GM18511 (cell line): Measurements from ENCODE around the gene SMPD3.

Source experiments
- ATAC-seq: cut with Tn5 transposase; IDR thresholded peaks from one replicate; pipeline ENCODE4 v1.9.1; 2021; ENCODE audit warnings: mild to moderate bottlenecking, moderate library complexity; ENCODE audit not compliant: unreplicated experiment

Gene SMPD3

DNA sequence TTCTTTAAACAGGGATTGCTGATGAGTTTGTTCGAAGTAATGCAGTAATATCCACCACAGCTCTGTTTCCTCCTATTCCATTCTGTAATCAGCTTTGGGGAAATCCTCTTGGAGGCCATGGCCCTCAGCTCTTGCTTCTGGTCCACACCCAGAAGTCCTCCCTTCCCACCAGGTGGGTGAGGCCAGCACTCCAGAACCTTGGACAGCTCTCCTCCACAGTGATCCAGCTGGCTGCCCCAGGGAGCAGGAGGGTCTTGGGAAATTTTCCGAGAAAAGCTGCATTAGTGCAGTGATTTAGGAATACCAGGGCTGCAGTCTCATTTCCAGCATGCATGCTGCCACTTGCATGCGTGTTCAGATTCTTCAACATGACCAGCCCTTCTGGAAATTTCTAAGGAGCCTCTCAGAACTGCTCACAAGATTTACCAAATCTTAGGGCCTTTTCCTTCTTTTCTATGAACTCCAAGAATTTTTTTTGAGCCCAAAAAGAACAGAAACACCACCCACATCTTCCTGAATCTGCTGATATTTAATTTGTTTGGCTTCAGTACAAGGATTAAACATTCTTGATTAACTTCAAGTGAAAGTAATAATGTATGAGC is 4.2 kb downstream of the SMPD3 start:
- ATAC-seq = no peak

- no peak for ATAC-seq
Observed at GRCh38 chr16:68436581-68436980, 11.7 kb downstream of the SMPD3 start.

GRCh38 chr16:68434624-68435210 is 13.6 kb downstream of the SMPD3 start:
- no peak for ATAC-seq

- ATAC-seq = no peak
Observed at GRCh38 chr16:68433316-68433715, 15.0 kb downstream of the SMPD3 start.

GRCh38 chr16:68432701-68433100 is 15.6 kb downstream of the SMPD3 start:
- no peak for ATAC-seq

GRCh38 chr16:68429076-68429854 is 19.0 kb downstream of the SMPD3 start:
- ATAC-seq = no peak

DNA sequence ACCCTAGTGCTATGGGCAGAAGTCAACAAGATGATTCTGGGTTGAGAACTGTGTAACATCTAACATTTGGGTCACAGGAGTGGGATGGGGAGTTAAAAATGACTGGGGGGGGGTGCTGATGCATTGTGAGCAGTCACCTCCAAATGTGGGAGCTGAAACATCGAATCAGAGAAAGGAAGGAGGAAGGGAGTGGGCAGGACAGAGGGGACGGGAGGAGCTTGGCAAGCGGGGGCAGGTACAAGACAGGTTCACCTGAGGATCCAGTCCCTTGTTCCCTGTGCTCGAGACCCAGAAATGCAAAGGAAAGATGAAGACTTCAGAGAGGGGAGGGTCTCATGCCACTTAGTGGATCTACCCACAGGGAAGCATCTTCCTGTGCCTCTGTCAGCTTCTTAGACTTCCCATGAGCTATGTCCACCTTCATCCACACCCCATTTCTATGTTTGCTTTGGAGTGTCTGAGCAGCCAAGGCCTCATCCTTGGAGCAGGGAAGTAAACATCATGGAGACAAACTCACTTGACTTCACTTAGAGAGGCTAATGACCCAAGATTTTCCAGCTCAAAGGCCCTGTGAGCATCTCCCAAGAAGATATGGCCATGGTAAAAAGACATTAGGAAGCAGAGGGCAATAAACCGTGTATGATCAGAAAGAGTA is 20.5 kb downstream of the SMPD3 start:
- ATAC-seq = no peak

DNA sequence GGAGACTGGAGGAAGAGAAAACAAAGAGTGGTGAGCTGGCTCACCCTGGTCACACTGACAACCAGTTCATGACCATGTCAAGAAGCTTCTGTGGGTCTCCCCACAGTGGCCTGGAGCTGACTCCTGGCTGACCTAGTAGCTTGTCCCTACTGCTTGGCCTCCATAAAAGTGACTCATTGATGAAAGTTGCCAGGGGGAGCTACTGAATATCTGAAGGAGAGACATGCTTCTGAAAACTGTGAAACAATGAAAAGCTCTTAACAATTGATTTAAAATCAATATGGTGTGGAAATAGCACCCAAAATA is 22.0 kb downstream of the SMPD3 start:
- ATAC-seq = no peak

DNA sequence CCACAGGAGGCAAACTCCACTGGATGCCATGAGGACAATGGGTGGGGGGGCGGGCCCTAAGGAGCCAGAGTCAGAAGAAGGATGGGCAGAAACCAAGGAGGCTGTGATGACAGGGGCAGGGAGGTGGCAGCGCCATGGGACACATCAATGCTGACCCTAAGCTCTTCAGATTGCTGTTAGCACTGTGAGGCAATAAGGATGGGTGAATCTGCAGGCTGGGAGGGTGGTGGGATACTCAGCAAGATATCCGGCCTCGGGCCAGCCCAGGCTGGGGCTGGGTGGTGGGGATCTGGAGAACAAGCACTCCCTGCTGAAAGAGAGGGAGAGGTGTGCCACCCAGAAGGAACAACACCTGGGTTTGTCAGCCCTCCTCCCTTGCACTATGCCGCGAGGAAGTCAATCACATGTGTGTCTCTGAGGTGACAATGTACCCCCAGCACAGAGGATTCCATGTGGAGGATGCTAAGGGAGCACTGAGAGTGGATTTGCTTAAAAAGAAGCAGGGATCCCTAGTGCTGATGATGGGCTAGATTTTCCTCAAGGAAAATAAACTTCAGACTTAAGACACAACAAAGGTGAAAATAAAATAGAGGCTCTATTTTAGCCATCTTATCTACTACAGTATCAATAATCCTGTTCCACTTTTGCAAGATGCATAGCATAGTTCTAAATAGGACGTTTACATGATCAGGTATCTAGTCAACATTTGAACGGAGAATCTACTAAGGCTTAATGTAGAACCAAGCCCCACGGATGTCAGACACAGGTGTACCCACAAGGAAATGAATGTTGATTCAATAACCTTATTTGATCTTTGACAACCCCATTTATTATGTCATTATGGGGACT is 22.6 kb downstream of the SMPD3 start:
- ATAC-seq = no peak

DNA sequence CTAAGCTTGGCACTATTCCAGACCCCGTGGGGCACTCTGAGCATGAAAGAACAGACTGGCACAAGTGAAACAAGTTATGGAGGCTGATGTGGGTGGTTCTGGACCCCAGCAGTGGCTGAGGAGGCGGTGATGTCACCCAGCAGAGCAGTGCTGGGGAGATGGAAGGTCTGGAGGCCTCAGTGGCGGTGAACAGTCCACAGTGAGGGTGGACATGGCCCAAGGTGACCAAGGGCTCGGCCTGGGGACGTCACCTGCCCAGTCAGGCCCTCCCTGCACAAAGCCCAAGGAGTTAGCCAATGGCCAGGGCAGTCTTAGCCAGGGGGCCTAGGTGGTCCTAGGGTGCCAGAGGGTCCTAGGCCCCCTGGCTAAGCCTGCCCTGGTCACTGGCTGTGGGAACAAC is 24.5 kb downstream of the SMPD3 start:
- no peak for ATAC-seq

DNA sequence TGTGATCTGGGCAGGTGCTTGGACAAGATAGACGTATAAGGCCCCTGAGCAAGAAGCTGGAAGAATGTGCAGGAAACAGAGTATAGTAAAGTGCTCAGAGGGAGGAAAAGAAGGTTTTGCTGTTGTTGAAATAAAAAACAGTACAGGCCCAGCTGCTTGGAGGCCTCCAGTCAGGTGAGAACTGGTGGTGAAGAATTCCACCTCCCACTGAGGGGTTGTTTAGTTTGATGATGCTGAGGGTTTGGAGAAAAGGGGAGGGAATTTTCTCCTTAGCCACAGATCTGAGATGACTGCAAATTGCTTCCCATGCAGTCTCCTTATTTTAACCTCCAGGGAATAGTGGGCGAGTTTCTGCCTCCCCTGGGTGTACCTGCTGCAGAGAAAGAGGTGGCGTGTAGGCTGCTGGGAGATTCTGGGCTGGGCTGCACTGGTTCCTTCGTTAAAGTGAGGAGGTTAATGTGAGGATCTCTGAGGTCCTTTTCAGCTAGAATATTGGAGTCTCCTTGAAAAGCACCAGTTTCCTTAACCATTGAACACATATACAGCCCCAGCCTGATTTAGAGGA is 25.8 kb downstream of the SMPD3 start:
- no peak for ATAC-seq

DNA sequence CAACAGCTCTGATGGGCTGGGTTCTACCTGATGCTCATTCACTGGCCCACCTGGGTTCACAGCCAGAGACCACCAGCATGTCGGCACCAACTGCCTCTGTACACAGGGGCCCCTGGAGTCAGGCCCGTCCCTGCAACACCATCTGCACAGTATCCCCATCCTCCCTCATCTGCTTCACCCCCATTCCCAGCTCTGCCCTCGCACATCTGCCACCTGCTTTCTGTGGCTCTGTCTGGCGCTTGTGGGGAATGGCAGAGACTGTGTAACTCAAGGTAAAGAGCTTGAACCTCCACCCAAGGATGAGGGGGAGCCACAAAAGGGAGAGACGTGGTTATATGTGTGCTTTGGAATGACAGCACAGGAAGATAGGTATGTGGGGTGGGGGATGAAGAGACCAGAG is 27.2 kb downstream of the SMPD3 start:
- ATAC-seq = no peak

DNA sequence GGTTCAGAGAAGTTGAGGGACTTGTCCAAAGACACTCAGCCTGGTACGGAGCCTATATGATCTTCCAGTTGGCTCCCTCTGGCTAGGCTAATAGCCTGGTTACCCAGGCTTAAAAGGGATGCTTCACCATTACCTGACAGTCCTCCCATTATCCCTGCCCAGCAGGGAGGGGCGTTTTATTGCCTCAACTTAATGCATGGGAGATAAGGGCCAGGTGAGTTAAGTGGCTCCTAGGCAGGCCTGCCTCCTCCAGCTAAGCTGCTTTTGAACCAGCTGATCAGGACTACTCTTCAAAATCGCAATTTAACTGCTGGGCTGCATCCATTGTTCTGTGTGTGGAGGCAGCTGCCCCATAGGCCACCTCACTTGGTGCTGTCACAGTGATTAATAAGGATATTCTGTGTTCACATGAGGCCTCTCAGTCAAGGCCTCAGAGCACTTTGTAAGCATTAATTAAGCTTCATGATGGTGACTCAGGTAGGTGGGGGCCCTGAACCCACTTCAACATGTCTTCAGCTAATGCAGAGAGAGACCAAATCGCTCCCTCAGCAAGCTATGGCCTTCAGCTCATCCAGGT is 27.9 kb downstream of the SMPD3 start:
- no peak for ATAC-seq

DNA sequence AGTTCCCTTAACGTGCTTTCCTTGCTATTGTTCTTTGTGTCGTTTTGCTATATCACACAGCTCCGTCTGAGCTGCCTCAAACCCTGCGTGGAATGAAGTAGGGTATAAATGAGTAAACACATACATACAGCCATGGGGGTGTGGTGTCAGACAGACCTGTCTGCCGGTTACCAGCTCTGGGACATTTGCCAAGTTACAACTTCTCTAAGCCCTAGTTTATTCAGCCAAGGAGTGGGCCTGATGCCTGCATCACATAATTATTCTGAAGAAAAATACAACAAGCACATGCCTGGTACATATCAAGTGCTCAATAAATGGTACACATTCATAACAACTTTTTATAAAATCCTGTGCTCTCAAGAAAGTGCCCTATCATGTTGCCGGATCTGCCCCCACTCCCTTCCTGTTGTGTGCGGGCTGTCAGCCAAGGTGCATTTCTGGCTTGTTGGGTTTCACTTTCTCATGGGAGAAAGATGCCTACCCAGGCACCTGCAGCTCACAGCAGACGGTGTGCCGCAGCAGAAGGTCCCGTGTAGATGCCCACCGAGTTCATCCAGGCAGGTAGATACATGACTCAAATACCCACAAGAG is 30.5 kb downstream of the SMPD3 start:
- ATAC-seq = peak; percentile 78

DNA sequence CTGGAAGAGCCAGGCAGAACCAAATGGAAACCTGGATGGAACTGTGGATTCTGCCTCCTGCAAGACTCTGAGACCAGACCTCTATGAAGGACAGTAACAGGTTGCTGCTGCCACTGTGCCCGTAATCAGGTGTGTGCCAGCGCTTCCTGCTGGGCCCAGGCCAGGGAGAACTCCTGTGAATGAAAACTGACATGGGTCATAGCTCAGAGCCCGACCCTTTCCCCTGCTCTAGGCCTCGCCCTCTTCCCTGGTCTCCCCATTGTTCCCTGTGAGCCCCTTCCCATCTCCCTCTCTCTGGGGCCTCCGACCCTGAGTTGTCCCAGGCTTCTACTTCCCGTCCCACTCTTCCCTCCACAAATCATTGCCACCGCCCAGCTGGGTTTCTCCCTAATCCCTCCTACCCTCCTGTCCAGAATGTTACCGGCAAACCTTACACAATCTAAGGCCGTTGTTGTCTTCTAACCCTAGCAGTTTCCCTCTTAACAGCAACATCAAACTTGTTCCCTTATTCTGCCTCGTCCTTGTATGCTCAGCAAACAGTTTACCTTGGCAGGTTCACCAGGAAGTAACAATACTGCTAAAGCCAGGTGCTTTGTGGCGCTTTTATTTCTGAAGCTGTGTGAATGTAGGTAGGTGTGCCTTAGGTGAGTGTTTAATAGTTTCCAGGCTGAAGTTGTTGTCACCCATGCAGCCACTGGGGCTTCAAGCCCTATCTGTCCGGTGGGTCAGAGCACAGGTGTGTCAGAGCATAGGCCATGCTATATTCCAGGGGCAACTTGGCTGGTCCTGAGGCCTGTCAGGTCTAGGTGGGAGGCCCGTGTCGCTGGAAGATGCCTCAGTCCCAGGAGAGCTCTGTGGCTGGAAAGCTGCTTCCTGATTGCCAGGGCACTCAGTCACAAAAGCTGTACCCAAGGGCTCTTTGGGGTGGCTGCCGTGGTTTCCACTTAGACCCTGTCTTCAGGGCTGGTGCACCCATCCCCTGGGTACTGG is 32.0 kb downstream of the SMPD3 start:
- ATAC-seq = no peak

- no peak for ATAC-seq
Observed at GRCh38 chr16:68414581-68414980, 33.7 kb downstream of the SMPD3 start.

DNA sequence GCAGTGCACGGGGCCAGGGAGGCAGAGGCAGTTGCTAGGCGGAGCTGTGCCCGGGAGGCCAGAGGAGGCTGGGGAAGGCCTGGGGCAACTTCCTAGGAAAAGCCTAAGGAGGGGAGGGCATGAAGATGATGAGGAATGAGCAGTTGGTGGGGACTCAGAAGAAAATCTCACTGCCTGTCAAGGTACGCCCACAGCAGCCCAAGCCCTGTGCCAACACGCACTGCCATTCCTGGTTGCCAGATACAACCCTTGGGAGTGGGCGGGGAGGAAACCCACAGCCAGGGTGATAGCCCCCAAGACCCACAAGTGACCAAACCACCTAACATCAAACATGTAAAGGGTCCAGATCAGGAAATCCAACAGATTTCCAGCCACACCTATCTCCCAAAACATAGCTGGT is 36.2 kb downstream of the SMPD3 start:
- ATAC-seq = no peak

DNA sequence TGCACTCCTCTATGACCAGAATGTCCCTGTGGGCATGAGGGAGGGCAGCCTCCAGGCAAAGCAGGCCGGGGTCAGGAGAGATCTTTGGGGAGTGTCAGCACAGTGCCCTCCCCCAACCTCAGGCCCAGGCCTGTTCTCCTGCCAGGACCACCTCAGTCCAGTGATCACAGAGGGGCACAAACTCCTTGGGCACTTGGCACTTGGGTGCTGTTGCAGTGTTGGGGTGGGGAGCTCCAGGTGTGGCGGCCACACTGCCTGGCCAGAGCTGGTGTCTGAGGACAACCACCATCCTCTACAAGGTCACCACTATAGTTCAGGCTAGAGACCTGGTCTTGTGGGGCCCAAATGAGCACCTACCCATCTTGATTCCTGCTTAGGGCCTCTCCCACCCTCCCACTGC is 37.2 kb downstream of the SMPD3 start:
- no peak for ATAC-seq

DNA sequence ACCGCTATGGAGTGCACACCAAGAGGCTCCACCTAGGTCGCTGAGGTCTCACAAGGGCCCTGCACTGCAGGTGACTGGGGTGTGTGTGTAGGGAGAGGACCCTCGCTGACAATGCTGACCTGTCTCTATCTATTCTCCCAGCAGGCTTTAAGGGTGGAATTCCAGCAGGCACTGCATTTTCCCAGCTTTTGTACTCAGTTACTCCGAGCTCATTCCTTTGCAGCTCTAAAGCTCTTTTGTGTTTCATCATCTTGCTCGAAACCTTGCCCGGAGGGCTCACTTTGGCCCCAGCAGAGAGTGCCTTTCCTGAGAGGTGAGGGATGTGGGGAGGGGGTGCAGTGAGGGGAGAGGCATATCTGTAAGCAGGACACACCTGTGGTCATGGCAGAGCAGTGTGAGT is 39.3 kb downstream of the SMPD3 start:
- ATAC-seq = no peak
